HG03520 (cell line): ENCODE results near the gene AFAP1L1.

Experiments
- ATAC-seq: cut with Tn5 transposase; IDR thresholded peaks from one replicate; pipeline ENCODE4 v1.9.1; 2021; ENCODE audit warnings: mild to moderate bottlenecking, moderate library complexity; ENCODE audit not compliant: unreplicated experiment

The AFAP1L1 gene

DNA sequence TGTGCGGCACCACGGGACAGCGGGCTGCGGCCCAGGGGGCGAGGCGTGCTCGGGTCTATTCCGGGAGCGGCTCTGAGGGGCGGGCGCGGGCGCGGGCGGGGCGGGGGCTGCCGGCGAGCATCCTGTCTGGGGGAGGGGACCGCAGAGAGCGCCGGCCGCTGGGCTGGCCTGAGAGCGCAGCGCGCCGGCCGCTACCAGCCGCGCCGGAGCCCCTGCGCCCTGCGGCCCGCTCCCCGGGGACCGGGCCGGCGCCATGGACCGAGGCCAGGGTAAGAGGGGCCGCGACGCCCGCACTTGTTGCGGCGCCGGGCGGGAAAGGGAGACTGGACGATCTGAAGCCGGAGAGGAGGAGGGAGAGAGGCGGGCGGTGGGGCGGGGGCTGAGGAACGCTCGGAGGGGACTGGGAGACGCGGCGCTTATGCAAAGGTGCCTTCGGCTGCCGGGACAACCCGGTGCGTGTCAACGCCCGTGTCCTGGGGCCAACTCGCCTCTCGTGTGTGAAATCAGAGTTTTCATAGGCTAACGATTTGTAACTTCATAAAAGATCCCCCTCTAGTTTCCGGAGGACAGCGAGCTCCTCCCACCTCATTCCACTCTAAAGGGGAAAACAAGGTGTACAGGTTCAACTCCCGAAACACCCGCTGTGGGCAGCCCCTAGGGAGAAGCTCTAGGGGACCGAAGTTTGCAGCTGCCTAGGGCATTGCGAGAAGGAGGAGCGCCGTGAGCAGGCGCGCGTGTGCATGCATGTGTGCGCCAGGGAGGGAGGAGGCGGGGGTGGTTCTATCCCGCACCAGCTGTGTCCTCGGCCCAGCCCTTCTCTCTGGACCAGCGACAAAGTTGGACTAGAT is at the start of gene AFAP1L1:
Gene AFAP1L1, plus strand, starts transcription at position 144 of the 848 bp plus-strand sequence. Its CDS starts 110 bp downstream, at position 254.
- ATAC-seq = no peak

DNA sequence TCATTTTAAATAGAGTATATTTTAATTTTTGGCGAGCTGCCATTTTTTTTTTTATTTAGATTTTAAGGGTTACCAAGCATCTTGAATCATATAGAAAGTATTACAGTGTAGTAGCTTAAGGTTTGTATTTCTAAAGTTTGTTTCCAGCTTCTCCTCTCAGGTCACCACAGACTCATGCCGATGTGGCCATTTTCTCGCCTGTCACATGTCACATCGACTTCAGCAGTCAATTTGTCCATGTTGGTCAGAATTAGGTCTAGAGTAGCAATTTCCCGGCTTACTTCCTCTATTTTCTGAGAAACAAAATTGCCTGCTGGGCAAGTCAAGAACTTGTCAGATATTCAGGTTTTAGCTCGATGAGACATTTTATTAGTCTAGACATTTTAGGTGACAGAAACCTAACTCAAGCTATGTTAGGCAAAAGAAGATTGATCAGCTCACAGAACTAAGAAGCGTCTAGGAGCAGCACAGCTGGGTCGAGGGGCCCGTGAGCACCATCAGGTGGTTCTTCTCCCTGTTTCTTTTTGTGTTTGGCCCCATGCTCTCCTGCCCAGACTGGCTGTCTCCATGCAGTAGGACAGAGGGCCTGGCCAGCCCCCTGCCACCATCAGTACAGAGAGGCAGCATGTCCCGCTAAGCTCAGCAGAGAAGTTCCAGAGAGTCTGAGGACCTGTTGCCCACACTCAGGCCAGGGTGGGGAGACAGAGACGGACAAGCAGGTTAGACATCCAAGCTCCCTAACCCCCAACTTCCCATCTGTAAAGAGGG is 48.4 kb upstream of the AFAP1L1 start:
- ATAC-seq = no peak

DNA sequence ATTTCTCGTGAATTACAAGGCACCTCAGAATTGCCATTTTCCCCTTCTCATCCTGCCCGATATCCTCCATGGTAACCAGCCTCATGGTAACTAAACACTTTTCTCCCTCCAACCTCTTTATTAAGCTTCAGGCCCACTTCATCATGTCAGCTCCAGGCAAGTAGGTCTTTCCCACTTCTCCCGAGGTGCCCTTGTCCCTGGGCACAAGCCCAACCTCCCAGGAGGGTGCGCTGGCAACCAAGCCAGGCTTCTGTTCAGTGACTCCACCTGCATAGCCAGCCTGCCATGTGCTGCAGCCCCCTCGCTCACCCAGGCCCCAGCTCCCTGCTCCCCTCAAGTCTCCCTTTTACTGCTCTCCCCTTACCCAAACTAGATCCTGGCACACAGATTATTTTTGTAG is 47.4 kb upstream of the AFAP1L1 start:
- ATAC-seq = no peak

DNA sequence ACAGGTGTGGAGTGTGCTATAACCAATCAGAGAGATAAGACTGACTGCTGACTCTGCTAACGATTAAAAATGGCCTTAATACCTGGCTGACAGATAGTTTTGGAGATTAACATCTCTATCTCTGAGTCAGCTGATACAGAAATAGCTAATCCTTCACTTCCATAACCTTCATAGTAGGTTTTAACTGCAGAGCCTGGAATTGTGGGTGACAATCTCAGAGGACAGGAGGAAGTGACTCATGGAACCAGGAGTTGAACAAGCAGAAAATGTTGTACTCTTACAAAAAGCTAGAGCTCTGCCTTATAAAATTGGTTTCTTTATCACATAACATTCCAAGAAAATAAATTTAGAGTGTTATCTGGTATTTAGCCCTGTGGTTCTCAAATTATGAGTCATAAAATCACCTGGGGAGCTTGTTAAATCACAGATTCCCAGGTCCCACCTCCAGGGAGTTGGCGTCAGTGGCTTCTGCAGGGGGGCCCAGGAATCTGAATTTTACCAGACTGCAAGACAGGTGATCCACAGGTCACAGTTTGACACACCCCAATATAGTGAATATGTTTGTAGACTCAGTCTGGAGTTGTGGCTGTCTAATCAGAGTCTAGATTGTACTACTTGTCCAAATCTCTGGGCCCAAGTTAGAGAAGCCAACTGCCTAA is 44.4 kb upstream of the AFAP1L1 start:
- ATAC-seq = no peak

DNA sequence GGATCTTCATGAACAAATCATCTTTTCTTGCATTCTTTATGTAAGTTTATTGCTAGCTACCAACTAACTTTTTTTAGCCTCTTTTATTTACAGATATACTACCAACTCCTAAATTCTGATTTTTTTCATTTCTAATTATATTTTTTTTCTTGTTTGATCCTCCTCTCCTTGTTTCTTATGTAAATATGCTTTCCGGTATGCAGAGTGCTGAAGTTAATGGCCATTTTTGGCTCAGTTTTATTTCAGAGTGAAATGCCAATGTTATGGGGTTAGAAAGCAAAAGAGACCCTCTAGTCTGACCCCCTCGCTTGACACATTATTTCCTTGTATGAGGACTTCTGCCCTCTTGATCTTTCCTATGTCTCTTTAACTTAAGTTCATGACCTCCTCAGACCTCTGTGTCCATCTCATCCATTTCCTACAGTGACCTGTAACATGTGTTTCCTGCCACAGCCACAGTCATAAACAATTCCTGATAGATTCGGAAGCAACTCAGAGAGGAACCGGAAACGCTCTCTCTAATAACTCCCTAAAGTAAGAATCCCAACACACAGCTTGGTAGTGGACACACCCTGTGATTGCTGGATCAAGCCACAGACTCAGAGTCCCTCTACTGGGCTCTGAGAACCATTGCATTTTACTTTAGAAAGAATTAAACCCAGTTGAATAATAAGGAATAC is 42.9 kb upstream of the AFAP1L1 start:
- ATAC-seq = no peak

DNA sequence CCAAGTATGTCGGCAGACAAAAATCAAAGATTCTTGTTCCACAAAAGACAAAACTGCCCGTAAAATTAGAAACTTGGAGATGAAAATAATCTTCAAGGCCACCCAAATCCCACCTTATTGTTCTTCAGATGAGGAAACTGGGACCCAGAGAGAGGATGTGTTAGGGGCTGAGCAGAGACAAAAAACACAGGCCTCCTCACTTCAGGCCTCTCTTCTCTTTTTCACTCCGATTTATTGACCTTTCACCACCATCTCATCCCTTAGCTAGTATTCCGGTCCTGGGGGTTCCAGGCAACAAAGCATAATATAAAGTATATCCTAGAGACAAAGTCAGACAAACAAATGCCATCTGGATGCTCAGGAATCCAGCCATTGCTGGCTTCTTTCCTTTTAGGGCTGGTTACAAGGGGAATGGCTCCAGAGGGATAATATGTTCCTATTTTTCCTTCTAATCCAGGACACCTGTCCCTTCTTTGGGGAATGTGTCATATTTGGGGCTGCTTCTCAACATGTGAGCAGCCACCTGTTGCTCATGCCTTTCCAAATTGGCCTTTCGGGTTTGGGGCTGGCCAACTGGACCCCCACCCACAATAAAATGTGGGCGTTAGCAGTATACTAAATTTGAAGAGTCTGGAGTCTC is 42.2 kb upstream of the AFAP1L1 start:
- ATAC-seq = no peak

DNA sequence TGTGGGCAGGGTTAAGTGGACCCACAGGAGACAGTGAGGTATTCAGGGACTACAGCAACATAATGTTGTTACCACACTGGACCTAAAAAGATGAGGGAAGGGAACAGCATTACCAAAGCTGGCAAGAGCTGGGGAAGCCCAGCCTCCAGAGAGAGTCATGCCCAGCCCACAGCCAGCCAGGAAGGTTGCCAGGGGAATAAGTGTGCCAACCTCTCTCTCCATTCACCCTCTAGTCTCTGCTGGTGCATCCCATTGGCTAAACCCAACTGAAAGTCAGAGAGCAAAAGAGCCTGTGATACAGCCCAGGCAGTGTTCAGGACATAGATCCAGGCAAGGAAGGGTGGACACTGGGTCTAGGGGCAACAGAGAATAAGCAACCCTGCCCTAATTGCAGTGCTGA is 35.8 kb upstream of the AFAP1L1 start:
- no peak for ATAC-seq

DNA sequence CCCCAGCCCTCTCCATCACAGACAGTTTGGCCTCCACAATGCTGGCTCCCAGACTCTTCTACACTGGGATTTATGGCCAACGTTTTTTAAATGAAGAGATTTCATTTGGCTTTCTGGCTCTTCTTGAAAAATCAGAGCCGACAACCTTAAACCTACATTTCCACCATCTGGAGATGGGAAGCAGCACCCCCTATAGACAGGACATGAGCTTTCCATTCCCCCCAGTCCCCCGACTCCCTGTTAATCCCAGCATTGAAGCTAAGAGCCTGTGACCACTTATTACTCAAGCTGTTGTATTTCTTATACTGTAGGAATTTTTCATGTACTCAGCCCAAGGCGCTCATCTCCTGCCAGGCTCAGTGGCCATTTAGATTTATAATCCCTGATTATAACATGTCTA is 34.0 kb upstream of the AFAP1L1 start:
- no peak for ATAC-seq

DNA sequence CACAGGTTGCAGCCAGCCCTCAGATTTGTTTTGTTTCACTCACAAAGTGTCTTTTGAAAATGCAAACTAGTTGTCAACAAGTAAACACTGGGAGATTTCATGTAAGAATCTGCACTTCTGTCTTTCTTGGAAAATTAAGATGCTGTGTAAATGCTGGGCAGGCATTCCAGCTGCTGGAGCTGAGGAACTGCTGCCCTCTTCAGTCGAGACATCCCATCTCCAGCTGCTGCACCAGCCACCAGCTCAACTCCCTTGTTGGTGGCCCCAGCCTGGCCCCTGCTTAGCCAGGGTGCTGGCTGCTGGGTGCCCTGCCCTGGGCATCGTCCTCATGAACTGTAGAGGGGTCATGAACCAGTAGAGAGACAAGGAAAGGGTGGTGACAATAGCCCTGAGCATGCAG is 33.1 kb upstream of the AFAP1L1 start:
- ATAC-seq = no peak

DNA sequence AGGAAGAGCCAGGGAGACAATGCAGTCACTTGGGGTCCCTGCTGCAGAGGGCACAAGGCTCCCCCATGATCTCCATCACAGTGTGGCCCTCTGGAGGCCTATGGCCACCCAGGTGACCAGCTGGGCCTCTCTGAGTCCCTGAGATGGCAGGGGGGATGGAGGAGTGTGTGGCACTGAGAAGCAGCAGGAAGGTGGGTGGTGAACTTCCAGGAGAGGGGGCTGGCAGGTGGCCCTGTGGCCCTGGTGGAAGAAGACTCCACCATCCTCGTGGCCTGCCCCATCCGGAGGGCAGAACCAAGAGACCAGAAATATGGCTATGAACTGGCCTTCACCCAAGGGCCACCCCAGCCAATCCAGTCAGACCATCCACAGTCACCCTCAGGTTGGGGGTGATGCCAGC is 31.7 kb upstream of the AFAP1L1 start:
- no peak for ATAC-seq

DNA sequence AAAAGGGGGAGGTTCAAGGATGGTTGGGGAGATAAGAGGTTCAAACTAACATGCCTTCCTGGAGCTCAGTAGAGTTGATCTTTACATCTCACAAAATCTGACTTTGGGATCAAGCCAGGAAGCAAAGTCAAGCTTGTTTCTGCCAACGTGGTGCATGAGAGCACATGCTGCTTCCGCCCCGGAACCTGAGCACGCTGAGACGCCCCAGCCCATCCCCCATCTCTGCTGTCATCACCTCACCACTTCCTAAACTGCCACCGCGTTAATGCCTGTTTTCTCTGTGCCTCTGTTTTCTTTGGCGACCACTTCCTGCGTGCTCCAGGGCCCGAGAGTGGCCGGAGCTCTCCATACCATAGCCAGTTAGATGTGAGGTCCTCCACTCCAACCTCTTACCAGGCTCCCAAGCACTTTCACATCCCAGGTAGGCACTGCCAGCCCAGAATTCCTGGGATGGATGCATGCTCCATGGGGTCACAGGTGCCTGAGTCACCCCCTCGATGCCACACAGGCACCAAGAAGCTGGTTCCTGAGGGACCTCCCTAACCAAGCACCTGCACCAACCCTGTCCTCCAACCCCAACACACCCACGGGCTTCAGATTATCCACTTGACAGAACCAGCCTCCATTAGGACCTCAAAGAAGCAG is 31.2 kb upstream of the AFAP1L1 start:
- ATAC-seq = no peak

DNA sequence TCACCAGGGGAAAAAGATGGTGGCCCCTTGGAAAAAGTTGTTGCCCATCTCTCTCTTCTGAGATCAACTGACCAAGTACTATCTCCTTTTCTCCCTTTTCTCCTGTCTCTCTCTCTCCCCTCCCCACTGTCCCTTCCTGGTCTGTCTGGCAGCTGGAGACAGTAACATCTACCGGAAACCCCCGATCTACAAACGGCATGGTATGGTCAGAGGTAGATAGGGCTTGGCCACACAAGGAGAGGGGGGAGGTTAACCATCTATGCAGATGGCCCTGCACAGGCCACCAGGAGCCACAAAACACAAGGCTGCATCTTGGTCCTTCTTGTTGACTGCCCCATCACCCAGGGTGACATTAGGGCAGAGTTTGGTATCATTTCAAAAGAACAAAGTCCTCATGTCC is 29.3 kb upstream of the AFAP1L1 start:
- no peak for ATAC-seq

DNA sequence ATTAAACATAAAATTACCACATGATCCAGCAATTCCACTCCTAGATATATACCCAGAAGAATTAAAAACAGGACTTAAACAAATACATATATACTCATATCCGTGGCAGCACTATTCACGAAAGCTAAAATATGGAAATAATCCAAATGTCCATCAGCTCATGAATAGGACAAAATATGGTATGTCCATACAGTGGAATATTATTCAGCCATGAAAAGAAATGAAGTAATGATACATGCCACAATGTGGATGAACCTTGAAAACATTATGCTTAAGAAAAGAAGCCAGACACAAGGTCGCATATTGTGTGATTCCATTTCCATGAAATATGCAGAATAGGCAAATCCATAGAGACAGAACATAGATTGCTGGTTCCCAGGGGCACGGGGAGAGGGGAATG is 24.8 kb upstream of the AFAP1L1 start:
- ATAC-seq = no peak

DNA sequence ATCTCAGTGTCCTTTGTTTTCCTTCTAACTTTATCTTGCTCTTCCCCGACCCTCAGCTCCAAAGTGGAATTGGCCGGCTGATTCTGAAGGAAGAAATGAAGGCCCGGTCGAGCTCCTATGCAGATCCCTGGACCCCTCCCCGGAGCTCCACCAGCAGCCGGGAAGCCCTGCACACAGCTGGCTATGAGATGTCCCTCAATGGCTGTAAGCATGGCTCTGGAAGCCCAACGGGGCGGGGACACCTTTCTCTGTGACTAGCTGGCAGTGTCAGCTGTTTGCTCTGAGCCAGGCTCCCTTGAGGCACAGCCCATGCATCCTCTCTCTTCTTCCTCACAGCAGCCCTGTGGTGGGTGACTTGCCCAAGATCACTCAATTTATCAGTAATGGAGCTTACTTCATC is 23.9 kb upstream of the AFAP1L1 start:
- no peak for ATAC-seq

DNA sequence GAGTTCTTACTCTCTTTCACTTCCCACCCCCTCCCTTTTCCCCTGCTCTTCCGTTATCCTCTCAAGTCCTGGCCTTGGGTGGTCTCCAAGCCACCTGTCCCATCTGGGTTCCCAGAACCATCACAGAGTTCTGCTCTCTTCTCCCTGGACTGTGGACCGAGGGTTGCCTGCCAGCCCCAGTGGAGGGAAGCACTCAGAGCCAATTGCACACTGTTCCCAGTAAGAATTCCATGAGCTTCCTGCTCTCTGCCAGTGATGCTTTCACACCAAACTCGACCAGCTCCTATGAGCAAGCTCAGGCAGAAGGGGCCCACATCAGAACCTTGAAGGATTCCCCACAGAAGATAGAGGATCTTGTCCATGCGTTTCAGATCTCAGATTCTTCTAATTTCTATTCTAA is 20.1 kb upstream of the AFAP1L1 start:
- no peak for ATAC-seq

DNA sequence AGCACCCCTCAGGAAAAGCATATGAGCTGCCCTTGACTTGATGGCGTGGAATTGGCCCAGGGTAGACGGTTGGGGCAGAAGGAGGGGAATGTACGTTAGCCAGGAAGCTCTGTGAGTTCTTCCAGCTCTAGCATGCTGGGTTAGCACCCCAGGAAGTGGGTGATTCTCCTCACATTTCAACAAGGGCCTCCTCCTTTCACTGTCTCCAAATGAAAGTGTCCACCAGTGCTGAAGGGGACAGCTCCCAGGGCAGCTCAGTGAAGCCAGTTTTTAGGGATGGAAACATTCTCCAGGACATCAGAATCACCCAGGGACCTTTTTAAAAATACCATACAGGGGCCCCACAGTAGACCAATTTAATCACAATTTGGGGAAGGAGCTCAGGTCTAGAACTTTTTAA is 17.2 kb upstream of the AFAP1L1 start:
- ATAC-seq = no peak

DNA sequence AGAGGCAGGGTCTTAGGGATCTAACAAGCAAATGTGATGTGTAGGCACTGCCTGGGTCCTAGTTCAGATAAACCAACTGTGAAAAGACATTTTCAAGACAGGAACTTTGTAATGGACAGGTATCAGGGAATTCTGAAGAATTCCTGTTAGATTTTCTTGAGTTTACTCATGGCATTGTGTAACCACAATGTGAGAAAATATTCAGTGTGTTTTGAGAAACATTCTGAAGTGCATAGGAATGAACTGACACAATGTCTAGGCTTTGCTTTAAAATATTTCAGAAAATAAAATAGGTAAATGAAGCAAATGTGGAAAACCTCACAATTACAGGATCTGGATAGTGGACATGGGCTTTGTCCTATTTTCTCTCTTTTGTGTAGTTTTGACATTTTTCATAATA is 15.2 kb upstream of the AFAP1L1 start:
- ATAC-seq = no peak

DNA sequence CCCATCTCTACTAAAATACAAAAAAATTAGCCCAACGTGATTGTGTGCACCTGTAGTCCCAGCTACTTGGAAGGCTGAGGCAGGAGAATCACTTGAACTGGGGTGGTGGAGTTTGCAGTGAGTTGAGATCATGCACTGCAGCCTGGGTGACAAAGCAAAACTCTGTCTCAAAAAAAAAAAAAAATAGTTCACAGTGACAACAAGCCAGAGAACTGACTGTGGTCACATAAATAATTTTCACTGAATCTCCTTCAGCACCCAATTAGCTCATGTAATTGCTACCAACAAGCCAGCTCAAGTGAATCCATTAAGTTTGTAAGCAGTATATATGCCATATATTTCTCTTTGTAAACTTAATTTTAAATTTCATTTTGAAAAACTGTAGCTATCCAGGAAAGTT is 14.5 kb upstream of the AFAP1L1 start:
- no peak for ATAC-seq

DNA sequence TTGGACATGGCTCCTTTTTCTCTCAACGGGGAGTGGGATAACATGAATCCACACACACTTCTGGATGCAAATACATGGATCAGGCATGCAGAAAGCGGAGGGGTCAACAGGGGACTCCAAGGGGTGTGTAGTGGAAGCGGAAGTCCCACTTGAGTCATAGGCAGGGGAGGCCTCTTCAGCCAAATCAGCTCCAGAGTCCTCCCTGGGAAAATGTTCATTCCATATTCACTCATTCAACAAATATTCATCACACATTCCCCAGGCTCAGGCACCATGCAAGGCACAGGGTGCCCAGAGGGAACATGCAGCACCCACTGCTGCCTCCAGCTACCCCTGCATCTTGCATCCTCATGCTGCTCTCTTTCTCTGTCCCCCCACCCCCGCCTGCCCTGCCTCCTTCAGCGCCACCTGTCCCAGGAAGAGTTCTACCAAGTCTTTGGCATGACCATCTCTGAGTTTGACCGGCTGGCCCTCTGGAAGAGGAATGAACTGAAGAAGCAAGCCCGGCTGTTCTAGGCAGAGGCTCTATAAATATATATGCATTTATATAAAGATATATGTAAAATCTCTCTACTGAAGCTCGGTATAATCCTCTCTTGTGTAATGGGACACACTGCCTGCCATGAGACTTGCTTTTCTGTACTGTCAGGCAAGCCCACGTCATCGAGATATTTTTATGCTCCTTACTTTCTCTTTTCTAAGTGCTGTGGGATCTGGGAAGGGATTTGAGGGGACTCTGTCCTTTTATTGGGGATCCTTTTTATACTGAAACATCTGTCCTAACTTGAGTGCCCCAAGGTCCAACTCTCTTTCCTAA is 13.6 kb upstream of the AFAP1L1 start:
- ATAC-seq = no peak
